OCI-LY7 (cell line): Measurements from ENCODE around the gene MNDA. TPM values are rescaled to one million over a fixed set of nuclear protein-coding genes. Genes with fewer than 3 reads are reported as not detected.

Source experiments
- Bru-seq: library from RNA; stranded (reverse); fragments of 400-500 nt; gene quantifications from one replicate; lab custom pipeline; 2021; lab: Mats Ljungman, UMichigan
- BruChase-seq, 2 experiments: library from RNA; stranded (reverse); fragments of 400-500 nt; gene quantifications; one replicate each; lab custom pipeline; 2021; lab: Mats Ljungman, UMichigan
- BruUV-seq: library from RNA; stranded (reverse); fragments of 400-500 nt; replicated peaks from 2 replicates; lab custom pipeline; 2021; lab: Mats Ljungman, UMichigan
- CTCF ChIA-PET: fragments of 300-600 bp; sonication (Branson Sonifier 250); formaldehyde crosslinking; loops from one replicate; lab custom pipeline; 2022; ENCODE audit warnings: antibody characterized with exemption; ENCODE audit not compliant: unreplicated experiment; lab: Charles Lee
- POLR2A ChIA-PET: fragments of 300-600 bp; sonication (Branson Sonifier 250); formaldehyde crosslinking; loops from one replicate; lab custom pipeline; 2022; ENCODE audit warnings: antibody characterized with exemption; lab: Charles Lee
- DNase-seq: peaks from one replicate; pipeline ENCODE4 v3.0.0-alpha.2; 2015; ENCODE audit warnings: low spot score
- H2AFZ ChIP-seq: fragments of 200-600 bp; sonication (generic), shearing (Covaris generic); 2 replicates; pipeline ENCODE4 v1.6.1; 2014; ENCODE audit warnings: mild to moderate bottlenecking, antibody characterized with exemption, low read length, moderate library complexity
- H3K27ac ChIP-seq: fragments of 200-600 bp; sonication (generic); 2 replicates; pipeline ENCODE4 v1.5.1; 2014; ENCODE audit warnings: mixed run types, low read depth, mild to moderate bottlenecking, moderate library complexity, low read length, inconsistent platforms; ENCODE audit not compliant: poor library complexity, severe bottlenecking
- H3K36me3 ChIP-seq: fragments of 200-600 bp; sonication (generic); 2 replicates; pipeline ENCODE4 v1.6.1; 2014; ENCODE audit warnings: mild to moderate bottlenecking, antibody characterized with exemption, low read length, moderate library complexity, mixed read lengths; ENCODE audit not compliant: insufficient read depth
- H3K4me1 ChIP-seq: fragments of 200-600 bp; sonication (generic); 2 replicates; pipeline ENCODE4 v1.5.1; 2014; ENCODE audit warnings: mild to moderate bottlenecking, low read length; ENCODE audit not compliant: insufficient read depth, poor library complexity, severe bottlenecking
- H3K4me2 ChIP-seq: fragments of 200-600 bp; sonication (generic); 2 replicates; pipeline ENCODE4 v1.6.1; 2014; ENCODE audit warnings: mild to moderate bottlenecking, low read length
- H3K4me3 ChIP-seq: fragments of 200-600 bp; sonication (generic); 2 replicates; pipeline ENCODE4 v1.5.1; 2014; ENCODE audit warnings: mild to moderate bottlenecking, low read depth, low read length; ENCODE audit not compliant: poor library complexity, severe bottlenecking
- H3K79me2 ChIP-seq: fragments of 200-600 bp; sonication (generic); 2 replicates; pipeline ENCODE4 v1.6.1; 2016; ENCODE audit warnings: low read depth, mild to moderate bottlenecking, low read length, moderate library complexity, mixed read lengths; ENCODE audit not compliant: insufficient read depth
- H3K9me2 ChIP-seq: fragments of 200-600 bp; sonication (generic); 2 replicates; pipeline ENCODE4 v1.6.1; 2016; ENCODE audit warnings: mild to moderate bottlenecking, low read length, mixed read lengths; ENCODE audit not compliant: insufficient read depth
- H3K9me3 ChIP-seq: fragments of 200-600 bp; sonication (generic); 2 replicates; pipeline ENCODE4 v1.6.1; 2014; ENCODE audit warnings: mild to moderate bottlenecking, mixed run types, low read length, mixed read lengths
- H4K20me1 ChIP-seq: fragments of 200-600 bp; sonication (generic); 2 replicates; pipeline ENCODE4 v1.6.1; 2014; ENCODE audit warnings: mild to moderate bottlenecking, antibody characterized with exemption, low read length, moderate library complexity, mixed read lengths; ENCODE audit not compliant: insufficient read depth
- CTCF ChIP-seq: fragments of 200-600 bp; sonication (generic); conservative IDR thresholded peaks from 2 replicates; pipeline ENCODE4 v1.5.1; 2014; ENCODE audit warnings: mild to moderate bottlenecking, antibody characterized with exemption, low read length, moderate library complexity, mixed read lengths
- EZH2phosphoT487 ChIP-seq: fragments of 200-600 bp; sonication (generic); IDR thresholded peaks from 2 replicates; pipeline ENCODE4 v1.6.1; 2018; ENCODE audit warnings: low read depth, borderline replicate concordance, mild to moderate bottlenecking, mixed run types, antibody characterized with exemption, low read length, moderate library complexity, mixed read lengths
- intact Hi-C: fragments of 100-400 bp; cut with micrococcal nuclease; formaldehyde crosslinking; loops from one replicate; pipeline ENCODE4 v1.10.0; 2022; ENCODE audit not compliant: unreplicated experiment
- long read RNA-seq: library from polyadenylated mRNA; stranded (forward); transcript quantifications from one replicate; pipeline ENCODE4 v2.0.0, GENCODE V29; 2022
- total RNA-seq, 2 experiments: library from RNA; depleted of rRNA in 1 of 2; stranded (reverse); fragments of >200 nt in 1 of 2; shearing (Covaris generic) in 1 of 2; gene quantifications; 2 replicates each; pipeline ENCODE4 v1.2.3, GENCODE V29; 2014 to 2022

Gene MNDA
- not detected in 2 replicates for total RNA-seq (2014; rRNA removed; shearing (Covaris generic))
- total RNA-seq (2022): not detected in 2 replicates
- not detected for Bru-seq, nascent RNA
- BruChase-seq, experiment 1, labeled RNA remaining after a 6-hour chase: not detected
- BruChase-seq, experiment 2, labeled RNA remaining after a 2-hour chase: not detected
- long read RNA-seq: 0 reads

DNA sequence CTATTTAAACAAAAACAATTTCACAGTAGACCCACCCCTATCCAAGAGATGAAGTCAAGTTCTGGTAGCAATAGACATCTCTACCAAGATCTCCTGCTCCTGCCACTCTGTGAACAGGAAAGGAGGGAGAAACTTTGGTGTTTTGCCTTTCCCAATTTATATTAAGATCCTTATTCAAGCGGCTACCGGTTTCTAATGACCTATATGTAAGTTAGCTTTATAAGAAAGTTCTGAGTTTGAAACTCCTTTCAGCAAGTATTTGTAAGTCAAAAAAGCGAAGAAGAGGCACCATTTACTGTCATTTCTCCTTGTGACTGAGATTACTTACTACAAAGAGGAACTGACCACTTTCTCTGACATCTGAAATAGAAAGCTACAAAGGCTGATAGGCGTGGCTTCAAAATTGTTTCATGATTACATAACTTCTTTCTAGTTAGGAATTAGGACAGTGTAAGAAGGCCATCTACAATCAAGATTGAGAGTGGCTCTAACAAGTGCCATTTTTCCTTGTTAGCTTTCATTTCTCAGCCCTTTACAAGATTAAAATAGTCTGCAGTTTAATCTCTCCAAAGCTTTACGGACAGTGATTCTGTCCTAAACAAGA is at the start of gene MNDA:
TSS of gene MNDA (plus strand) at position 448 of the 604 bp plus-strand sequence. CDS start 10,803 bp downstream, outside the sequence.
- peak; percentile 16 for DNase-seq
- ChIA-PET POLR2A (no interaction called here), CTCF (no interaction called here)
- TF ChIP-seq CTCF: no peak
- no peak for TF ChIP-seq EZH2phosphoT487
- Histone ChIP-seq H2AFZ (no peak within 1 kb of the TSS), H3K4me2 (no peak within 1 kb of the TSS), H3K79me2 (no peaks in the 10 kb centered on the region), H3K9me2 (no peaks in the 10 kb centered on the region), H3K4me3 (no peak within 1 kb of the TSS), H4K20me1 (no peaks in the 10 kb centered on the region), H3K27ac (no peak within 1 kb of the TSS), H3K4me1 (no peaks in the 10 kb centered on the region), H3K9me3 (0 out of 2 replicates have a peak, but pooled peaks cover 4% of the 10 kb centered on the region), H3K36me3 (no peaks in the 10 kb centered on the region)
- intact Hi-C loops: no loop called here
- BruUV-seq: no TSS peak

- H3K27ac ChIP-seq: no peak overlapping the region
- TF ChIP-seq EZH2phosphoT487 (no peak), CTCF (peak; percentile 74)
- no peak overlapping the region for H3K4me3 ChIP-seq
- H2AFZ ChIP-seq: no peak overlapping the region
- no peaks in the 10 kb centered on the region for H4K20me1 ChIP-seq
- H3K9me3 ChIP-seq: no peaks in the 10 kb centered on the region
- H3K4me2 ChIP-seq: no peak overlapping the region
- no peaks in the 10 kb centered on the region for H3K36me3 ChIP-seq
- H3K4me1 ChIP-seq: no peaks in the 10 kb centered on the region
- POLR2A ChIA-PET: no interaction called here
- CTCF ChIA-PET: no interaction called here
- DNase-seq: peak; percentile 30
- no peaks in the 10 kb centered on the region for H3K9me2 ChIP-seq
- intact Hi-C loops: no loop called here
- BruUV-seq: no TSS peak
- H3K79me2 ChIP-seq: no peaks in the 10 kb centered on the region
These were observed 37.5 kb upstream of the MNDA start for GRCh38 chr1:158793604-158794003.

DNA sequence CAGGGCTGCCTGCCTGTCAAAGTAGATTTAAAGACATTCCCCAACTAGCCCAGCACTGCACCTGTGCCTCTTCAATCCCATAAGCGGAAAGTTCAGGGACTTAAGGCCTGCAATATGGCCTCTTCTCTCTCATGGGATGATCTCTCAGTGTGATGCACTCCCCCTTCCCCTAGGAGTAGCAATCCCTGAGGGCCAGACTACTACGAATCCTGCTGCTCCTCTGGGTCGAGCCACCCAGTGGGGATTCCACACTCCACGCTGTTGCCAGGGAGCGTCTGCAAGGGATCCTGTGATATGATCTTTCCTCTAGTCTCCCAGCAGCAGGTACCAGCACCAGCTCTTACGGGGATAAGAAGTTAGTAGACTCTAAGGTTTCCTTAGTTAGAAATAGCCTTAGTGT is 36.9 kb upstream of the MNDA start:
- CTCF ChIA-PET: no interaction called here
- H3K4me3 ChIP-seq: no peak overlapping the region
- no peak overlapping the region for H3K4me2 ChIP-seq
- TF ChIP-seq EZH2phosphoT487: no peak
- TF ChIP-seq CTCF: no peak
- no peaks in the 10 kb centered on the region for H3K4me1 ChIP-seq
- no peak overlapping the region for H2AFZ ChIP-seq
- no peaks in the 10 kb centered on the region for H3K9me2 ChIP-seq
- H3K27ac ChIP-seq: no peak overlapping the region
- no peak for DNase-seq
- H3K79me2 ChIP-seq: no peaks in the 10 kb centered on the region
- H4K20me1 ChIP-seq: no peaks in the 10 kb centered on the region
- BruUV-seq: no TSS peak
- no peaks in the 10 kb centered on the region for H3K9me3 ChIP-seq
- intact Hi-C loops: no loop called here
- POLR2A ChIA-PET: no interaction called here
- H3K36me3 ChIP-seq: no peaks in the 10 kb centered on the region
